ENCODE results near the gene DVL2. TPM values are rescaled to one million over a fixed set of nuclear protein-coding genes. Genes with fewer than 3 reads are reported as not detected.

DVL2 gene
- total RNA-seq, 2 experiments from 2014 or later = 49.1 to 53.3 TPM

DNA sequence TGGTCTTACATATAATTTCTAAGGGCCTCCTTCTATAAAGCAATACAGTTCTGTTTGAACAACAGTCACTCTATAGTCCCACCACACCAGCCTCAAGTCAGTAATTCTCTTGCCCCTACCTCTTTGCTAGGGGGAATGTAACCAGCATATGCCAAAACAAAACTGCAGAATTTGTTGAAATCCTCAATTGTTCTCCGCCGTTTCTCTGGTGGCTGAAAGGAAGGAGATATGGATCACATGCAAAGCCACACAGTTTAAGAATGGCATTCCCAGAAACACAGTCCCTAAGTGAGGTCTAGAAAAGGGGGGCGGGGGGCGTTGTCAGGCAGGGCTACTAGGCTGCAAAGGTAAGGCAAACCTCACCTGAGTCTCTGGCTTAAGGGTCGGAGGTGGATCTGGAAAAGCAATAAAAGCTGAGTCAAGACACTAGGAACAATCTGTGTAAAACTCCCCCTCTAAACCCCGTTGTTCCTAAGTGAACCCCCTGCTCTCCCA, 3.0 kb upstream of the DVL2 start:
- H3K36me3 Mint-ChIP-seq (ENCODE audit: low read depth) = peaks cover 41% of the 10 kb centered on the region
- ChIA-PET POLR2A (no interaction called here), CTCF (interaction anchor here (0.6 kb wide), 1 partner anchor 14 kb away, joined by 3 read pairs; the partner anchor contains the start of gene CTDNEP1)
- no peaks in the 10 kb centered on the region for H3K9me3 Mint-ChIP-seq (ENCODE audit: low read depth)
- H3K4me1 Mint-ChIP-seq = peaks cover 62% of the 10 kb centered on the region
- no peak for DNase-seq
- no peak for ATAC-seq
- intact Hi-C loops (cut with DNase I, micrococcal nuclease) = loop anchor here in 1 of 2 experiments (5.0 kb wide), 1 partner anchor 605 kb away; no protein-coding TSS in a partner anchor
- H3K27ac Mint-ChIP-seq = peak overlapping the region; percentile 83
- H3K27me3 Mint-ChIP-seq = no peaks in the 10 kb centered on the region
- H3K4me3 Mint-ChIP-seq = peak overlapping the region; percentile 97

DNA sequence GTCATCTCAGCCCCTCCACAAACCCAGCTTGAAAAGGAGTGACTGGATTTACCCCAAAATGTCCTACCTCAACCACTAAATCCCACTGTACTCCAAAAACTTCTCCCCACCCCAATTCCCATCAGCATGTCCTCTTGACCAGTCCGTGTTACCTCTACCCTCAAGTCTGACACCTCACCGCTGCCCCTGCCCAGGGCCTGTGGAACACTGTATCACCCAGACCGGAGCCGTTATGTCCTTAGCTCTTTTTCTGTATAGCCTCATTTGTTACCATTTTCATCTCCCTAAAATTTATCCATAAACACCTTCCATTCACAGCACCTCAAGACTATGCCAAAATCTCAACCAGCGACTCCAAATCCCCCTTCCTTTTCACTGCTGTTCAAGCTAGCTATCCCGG, 2.5 kb upstream of the DVL2 start:
- CTCF ChIA-PET = interaction anchor here (0.7 to 0.9 kb wide), 2 partner anchors 60 to 191 kb away, joined by 3 to 4 read pairs; no protein-coding TSS in a partner anchor
- Mint-ChIP-seq H3K9me3 (ENCODE audit: low read depth) (no peaks in the 10 kb centered on the region), H3K27me3 (no peaks in the 10 kb centered on the region), H3K36me3 (ENCODE audit: low read depth) (peaks cover 43% of the 10 kb centered on the region), H3K27ac (peak overlapping the region; percentile 83), H3K4me1 (peaks cover 65% of the 10 kb centered on the region), H3K4me3 (peak overlapping the region; percentile 97)
- DNase-seq (no peak), ATAC-seq (no peak)
- POLR2A ChIA-PET = interaction anchor here (0.6 kb wide), 1 partner anchor 164 kb away, joined by 5 read pairs; no protein-coding TSS in a partner anchor
- intact Hi-C loops (cut with DNase I, micrococcal nuclease) = loop anchor here in 1 of 2 experiments (5.0 kb wide), 1 partner anchor 605 kb away; no protein-coding TSS in a partner anchor

GRCh38 chr17:7235693-7236665, 1.7 kb upstream of the DVL2 start:
- no peaks in the 10 kb centered on the region for H3K27me3 Mint-ChIP-seq
- H3K9me3 Mint-ChIP-seq (ENCODE audit: low read depth) = no peaks in the 10 kb centered on the region
- ChIA-PET POLR2A (interaction anchor here (0.6 kb wide), 1 partner anchor 164 kb away, joined by 5 read pairs; no protein-coding TSS in a partner anchor), CTCF (interaction anchor here (0.7 to 4.0 kb wide), 4 partner anchors 15 to 190 kb away, joined by 3 to 25 read pairs (median 4); partner anchors contain the start of genes ACADVL and DLG4)
- no peak for ATAC-seq
- H3K4me3 Mint-ChIP-seq = peak overlapping the region; percentile 97
- peak; percentile 44 for DNase-seq
- intact Hi-C loops (cut with DNase I, micrococcal nuclease) = loop anchor here in 1 of 2 experiments (5.0 kb wide), 1 partner anchor 606 kb away; no protein-coding TSS in a partner anchor
- peaks cover 61% of the 10 kb centered on the region for H3K4me1 Mint-ChIP-seq
- H3K36me3 Mint-ChIP-seq (ENCODE audit: low read depth) = peaks cover 39% of the 10 kb centered on the region
- peak overlapping the region; percentile 69 for H3K27ac Mint-ChIP-seq

DNA sequence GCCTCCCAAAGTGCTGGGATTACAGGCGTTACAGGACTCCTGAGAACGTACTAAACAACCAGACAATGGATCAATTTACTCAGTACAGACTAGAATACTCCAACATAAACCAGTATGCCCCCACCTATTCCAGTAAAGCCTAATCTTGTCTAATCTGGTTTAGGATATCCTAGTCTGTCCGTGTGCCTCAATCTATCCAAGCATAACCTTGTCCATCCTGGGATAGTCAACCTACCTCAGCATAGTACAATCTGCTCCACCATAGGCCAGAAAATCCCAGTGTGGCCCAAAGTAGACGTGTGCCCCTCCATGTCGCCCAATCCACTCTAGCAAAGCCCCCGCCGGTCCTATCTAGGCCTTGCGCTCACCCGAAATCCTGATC, 625 bp downstream of the DVL2 start:
- no peak for DNase-seq
- intact Hi-C loops (cut with DNase I, micrococcal nuclease) = loop anchor here (1.0 kb wide), 4 partner anchors 14 to 48 kb away; partner anchors contain the start of genes ACADVL (in 2 of the 2), DLG4 (in 2 of the 2), ELP5 (in 1 of the 2) and SLC2A4 (in 1 of the 2)
- Mint-ChIP-seq H3K4me1 (peaks cover 51% of the 10 kb centered on the region), H3K9me3 (ENCODE audit: low read depth) (no peaks in the 10 kb centered on the region), H3K27me3 (no peaks in the 10 kb centered on the region), H3K4me3 (peak overlapping the region; percentile 97), H3K27ac (peak overlapping the region; percentile 91), H3K36me3 (ENCODE audit: low read depth) (peaks cover 48% of the 10 kb centered on the region)
- ChIA-PET CTCF (interaction anchor here (1.2 to 4.0 kb wide), 2 partner anchors 9 to 12 kb away, joined by 3 to 25 read pairs; partner anchors contain the start of genes ACADVL, DLG4 and GABARAP), POLR2A (interaction anchor here (0.5 to 1.5 kb wide), 3 partner anchors 13 to 186 kb away, joined by 4 to 7 read pairs (median 4); partner anchors contain the start of genes ACADVL and DLG4)
- no peak for ATAC-seq

- H3K9me3 Mint-ChIP-seq (ENCODE audit: low read depth) = no peaks in the 10 kb centered on the region
- H3K27me3 Mint-ChIP-seq = no peaks in the 10 kb centered on the region
- H3K36me3 Mint-ChIP-seq (ENCODE audit: low read depth) = peaks cover 53% of the 10 kb centered on the region
- no peak for DNase-seq
- ChIA-PET CTCF (interaction anchor here (0.6 to 4.0 kb wide), 3 partner anchors 11 to 427 kb away, joined by 3 to 25 read pairs (median 4); partner anchors contain the start of genes ACADVL and DLG4), POLR2A (no interaction called here)
- no peak overlapping the region for H3K27ac Mint-ChIP-seq
- intact Hi-C loops (cut with DNase I, micrococcal nuclease) = no loop called here
- H3K4me3 Mint-ChIP-seq = peak overlapping the region; percentile 97
- ATAC-seq = no peak
- peaks cover 51% of the 10 kb centered on the region for H3K4me1 Mint-ChIP-seq
Measured at GRCh38 chr17:7232114-7232513, 2.2 kb downstream of the DVL2 start.

DNA sequence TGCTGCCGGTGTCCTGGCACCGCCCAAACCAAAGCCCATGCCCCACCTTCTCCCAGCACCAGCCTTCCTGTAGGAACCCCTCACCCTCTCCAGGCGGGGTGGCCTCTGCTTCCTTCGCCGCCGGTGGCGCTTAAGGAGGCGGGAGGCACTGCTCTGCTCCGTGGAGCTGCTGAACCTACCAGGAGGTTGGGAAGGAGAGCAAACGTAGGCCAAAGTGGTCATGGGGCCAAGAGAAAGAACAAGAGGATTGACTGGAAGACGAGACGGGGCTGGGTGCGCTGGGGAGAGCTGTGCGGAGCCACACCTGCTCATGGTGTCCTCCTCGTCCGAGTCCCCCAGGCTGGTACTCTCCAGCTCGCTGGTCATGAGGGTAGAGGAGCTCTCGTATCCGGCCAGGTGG, 4.8 kb downstream of the DVL2 start:
- H3K9me3 Mint-ChIP-seq (ENCODE audit: low read depth) = no peaks in the 10 kb centered on the region
- POLR2A ChIA-PET = no interaction called here
- H3K36me3 Mint-ChIP-seq (ENCODE audit: low read depth) = peaks cover 34% of the 10 kb centered on the region
- CTCF ChIA-PET = interaction anchor here (1.5 kb wide), 1 partner anchor 9 kb away, joined by 6 read pairs; no protein-coding TSS in a partner anchor
- no peak overlapping the region for H3K4me3 Mint-ChIP-seq
- ATAC-seq (no peak), DNase-seq (no peak)
- H3K27me3 Mint-ChIP-seq = no peaks in the 10 kb centered on the region
- peaks cover 26% of the 10 kb centered on the region for H3K4me1 Mint-ChIP-seq
- intact Hi-C loops (cut with DNase I, micrococcal nuclease) = no loop called here
- no peak overlapping the region for H3K27ac Mint-ChIP-seq

DNA sequence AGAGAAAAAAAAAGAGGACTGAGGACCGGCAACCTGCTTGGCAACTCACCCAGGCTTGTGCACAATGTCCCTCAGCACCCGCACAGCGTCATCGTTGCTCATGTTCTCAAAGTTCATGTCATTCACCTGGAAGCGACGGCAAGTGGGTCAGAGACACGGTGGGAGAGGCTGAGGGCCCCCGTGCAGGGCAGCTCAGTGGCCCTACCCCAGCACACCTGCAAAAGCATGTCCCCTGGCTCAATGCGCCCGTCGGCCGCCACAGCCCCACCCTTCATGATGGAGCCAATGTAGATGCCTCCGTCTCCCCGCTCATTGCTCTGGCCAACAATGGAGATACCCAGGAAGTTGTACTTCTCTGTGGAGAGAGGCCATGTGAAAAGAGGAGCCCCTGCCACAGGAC, 5.4 kb downstream of the DVL2 start:
- ChIA-PET CTCF (no interaction called here), POLR2A (no interaction called here)
- Mint-ChIP-seq H3K9me3 (ENCODE audit: low read depth) (no peaks in the 10 kb centered on the region), H3K4me1 (peaks cover 24% of the 10 kb centered on the region), H3K27me3 (no peaks in the 10 kb centered on the region), H3K27ac (no peak overlapping the region), H3K4me3 (no peak overlapping the region), H3K36me3 (ENCODE audit: low read depth) (peaks cover 36% of the 10 kb centered on the region)
- DNase-seq = no peak
- intact Hi-C loops (cut with DNase I, micrococcal nuclease) = no loop called here
- no peak for ATAC-seq

DNA sequence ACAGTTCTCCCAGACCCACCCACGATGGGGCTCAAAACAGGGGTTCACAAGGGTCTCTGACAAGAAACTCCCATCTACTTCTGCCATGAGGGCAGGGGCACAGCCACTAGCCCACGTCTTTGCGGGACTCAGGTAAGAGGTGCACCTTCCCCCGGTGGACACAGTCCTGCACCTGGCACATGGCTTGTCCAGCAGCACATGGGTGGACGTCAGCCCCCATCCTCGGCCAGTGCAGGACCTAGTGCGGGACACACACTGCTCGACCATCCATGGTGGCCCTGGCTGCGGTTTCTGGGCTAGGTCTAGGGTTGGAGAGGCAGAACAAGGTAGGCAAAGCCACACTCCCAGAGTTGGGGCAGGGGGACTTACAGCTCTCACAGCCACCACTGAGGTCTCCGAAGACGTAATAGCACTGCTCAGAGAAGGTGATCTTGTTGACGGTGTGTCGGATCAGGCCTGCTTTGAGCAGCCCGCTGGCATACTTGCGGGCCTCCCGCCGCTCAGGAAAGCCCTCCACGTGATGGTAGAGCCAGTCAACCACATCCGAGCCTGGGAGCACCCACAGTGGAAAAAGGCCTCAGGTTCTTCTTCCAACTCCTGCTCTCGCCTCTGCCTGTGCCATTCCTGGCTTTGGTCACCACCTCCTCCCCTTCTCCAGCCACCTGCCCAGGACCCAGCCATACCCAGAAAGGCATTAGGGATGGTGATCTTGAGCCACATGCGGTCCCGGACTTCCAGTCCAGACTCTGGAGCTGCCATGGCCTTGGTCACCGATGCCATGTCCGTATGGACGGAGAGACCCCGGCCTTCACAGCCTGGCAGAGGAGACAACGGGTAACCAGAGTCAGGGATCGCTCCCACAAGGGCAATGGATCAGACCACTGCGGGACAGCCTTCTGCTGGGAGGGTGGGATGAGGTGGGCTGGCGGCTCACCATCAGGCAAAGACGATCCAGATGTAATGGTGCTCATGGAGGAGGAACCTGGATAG, 7.3 kb downstream of the DVL2 start:
- no peak overlapping the region for H3K4me3 Mint-ChIP-seq
- no peaks in the 10 kb centered on the region for H3K9me3 Mint-ChIP-seq (ENCODE audit: low read depth)
- H3K4me1 Mint-ChIP-seq = peaks cover 14% of the 10 kb centered on the region
- DNase-seq = no peak
- H3K27me3 Mint-ChIP-seq = no peaks in the 10 kb centered on the region
- no peak overlapping the region for H3K27ac Mint-ChIP-seq
- no peak for ATAC-seq
- ChIA-PET CTCF (no interaction called here), POLR2A (no interaction called here)
- intact Hi-C loops (cut with DNase I, micrococcal nuclease) = no loop called here
- H3K36me3 Mint-ChIP-seq (ENCODE audit: low read depth) = peaks cover 40% of the 10 kb centered on the region

GRCh38 chr17:7225711-7226331, 8.5 kb downstream of the DVL2 start:
- POLR2A ChIA-PET = no interaction called here

GRCh38 chr17:7224661-7225111, 9.6 kb downstream of the DVL2 start:
- no peaks in the 10 kb centered on the region for H3K27me3 Mint-ChIP-seq
- intact Hi-C loops (cut with DNase I, micrococcal nuclease) = no loop called here
- H3K36me3 Mint-ChIP-seq (ENCODE audit: low read depth) = peaks cover 42% of the 10 kb centered on the region
- peaks cover 14% of the 10 kb centered on the region for H3K4me1 Mint-ChIP-seq
- POLR2A ChIA-PET = no interaction called here
- DNase-seq (no peak), ATAC-seq (no peak)
- no peak overlapping the region for H3K4me3 Mint-ChIP-seq
- CTCF ChIA-PET = interaction anchor here (0.6 kb wide), 1 partner anchor 10 kb away, joined by 3 read pairs; no protein-coding TSS in a partner anchor
- no peaks in the 10 kb centered on the region for H3K9me3 Mint-ChIP-seq (ENCODE audit: low read depth)
- H3K27ac Mint-ChIP-seq = no peak overlapping the region

More at GRCh38 chr17:7225711-7226331, 8.5 kb downstream of the DVL2 start:
- DNase-seq (no peak), ATAC-seq (no peak)
- intact Hi-C loops (cut with DNase I, micrococcal nuclease) = no loop called here
- no peak overlapping the region for H3K4me3 Mint-ChIP-seq
- H3K4me1 Mint-ChIP-seq = peaks cover 8% of the 10 kb centered on the region
- H3K27me3 Mint-ChIP-seq = no peaks in the 10 kb centered on the region
- peaks cover 41% of the 10 kb centered on the region for H3K36me3 Mint-ChIP-seq (ENCODE audit: low read depth)
- CTCF ChIA-PET = no interaction called here
- no peaks in the 10 kb centered on the region for H3K9me3 Mint-ChIP-seq (ENCODE audit: low read depth)
- no peak overlapping the region for H3K27ac Mint-ChIP-seq

Measured in activated CD4-positive, alpha-beta T cell treated with anti-CD3 and anti-CD28 coated beads for 36 hours (primary cell).